SK-N-SH (cell line): ENCODE results near the gene RAD51B. TPM values are rescaled to one million over a fixed set of nuclear protein-coding genes. Genes with fewer than 3 reads are reported as not detected.

Experiments
- CTCF ChIA-PET: fragments of 300-600, 350-600 bp; formaldehyde crosslinking; extraction: SDS; loops from one replicate; lab custom pipeline; 2021; lab: Yijun Ruan, JAX
- POLR2A ChIA-PET: fragments of 350-600 bp; sonication (Branson Sonifier 250); formaldehyde crosslinking; extraction: SDS; loops from one replicate; lab custom pipeline; 2020; ENCODE audit warnings: antibody characterized with exemption, inconsistent platforms; lab: Yijun Ruan, JAX
- DNase-seq: peaks from one replicate; pipeline ENCODE4 v3.0.0; 2012
- H2AFZ ChIP-seq: fragments of 200-600 bp; sonication (generic); 2 replicates; pipeline ENCODE4 v1.8.1; 2016; ENCODE audit warnings: antibody characterized with exemption, mild to moderate bottlenecking, low read depth
- H3F3A ChIP-seq: fragments of 200-600 bp; sonication (generic); replicated peaks from 2 replicates; pipeline ENCODE3; 2016; ENCODE audit warnings: antibody characterized with exemption, mild to moderate bottlenecking; ENCODE audit not compliant: insufficient read depth
- H3K27ac ChIP-seq, 2 experiments: fragments of 200-500 bp in 1 of 2; fragments of 200-600 bp in 1 of 2; sonication (Bioruptor generic) in 1 of 2; sonication (generic), shearing (Covaris generic) in 1 of 2; 2 replicates each; pipeline versions ENCODE4 v1.5.1 to v1.6.1; 2014 to 2016; ENCODE audit warnings: low read depth in 2 of 2, inconsistent platforms in 1 of 2, low read length in 1 of 2, mild to moderate bottlenecking in 1 of 2, mixed read lengths in 1 of 2
- H3K27me3 ChIP-seq: fragments of 200-600 bp; sonication (generic), shearing (Covaris generic); 2 replicates; pipeline ENCODE4 v1.6.1; 2016; ENCODE audit warnings: mixed run types; ENCODE audit not compliant: insufficient read depth
- H3K36me3 ChIP-seq, 2 experiments: fragments of 200-500 bp in 1 of 2; fragments of 200-600 bp in 1 of 2; sonication (Bioruptor generic) in 1 of 2; sonication (generic) in 1 of 2; replicated peaks in 1 of 2; 2 replicates each; pipeline versions ENCODE3 to v1.5.1; 2014 to 2016; ENCODE audit warnings: low read length in 1 of 2, mild to moderate bottlenecking in 1 of 2; ENCODE audit not compliant: insufficient read depth in 2 of 2, control insufficient read depth in 1 of 2
- H3K4me1 ChIP-seq, 2 experiments: fragments of 200-500 bp in 1 of 2; fragments of 200-600 bp in 1 of 2; sonication (Bioruptor generic) in 1 of 2; sonication (generic), shearing (Covaris generic) in 1 of 2; 2 replicates each; pipeline versions ENCODE4 v1.5.1 to v1.6.1; 2014 to 2016; ENCODE audit warnings: low read depth in 1 of 2, low read length in 1 of 2, mixed run types in 1 of 2; ENCODE audit not compliant: insufficient read depth in 2 of 2, control insufficient read depth in 1 of 2
- H3K4me2 ChIP-seq: fragments of 200-600 bp; sonication (generic), shearing (Covaris generic); 2 replicates; pipeline ENCODE4 v1.6.1; 2017; ENCODE audit warnings: mixed run types
- H3K4me3 ChIP-seq, 2 experiments: fragments of 200-500 bp in 1 of 2; fragments of 200-600 bp in 1 of 2; sonication (Bioruptor generic) in 1 of 2; sonication (generic), shearing (Covaris generic) in 1 of 2; 2 replicates each; pipeline versions ENCODE4 v1.5.1 to v1.8.1; 2014 to 2016; ENCODE audit warnings: low read depth in 2 of 2, inconsistent platforms in 1 of 2, low read length in 1 of 2, mild to moderate bottlenecking in 1 of 2, mixed read lengths in 1 of 2, moderate library complexity in 1 of 2
- H3K79me2 ChIP-seq: fragments of 200-600 bp; sonication (generic); 2 replicates; pipeline ENCODE4 v1.8.1; 2017; ENCODE audit warnings: mild to moderate bottlenecking; ENCODE audit not compliant: insufficient read depth
- H3K9ac ChIP-seq: fragments of 200-600 bp; sonication (generic); 2 replicates; pipeline ENCODE4 v1.6.1; 2017; ENCODE audit warnings: mixed run types
- H3K9me2 ChIP-seq: fragments of 200-600 bp; sonication (generic); 2 replicates; pipeline ENCODE4 v1.6.1; 2017; ENCODE audit warnings: mixed run types
- H3K9me3 ChIP-seq: fragments of 200-600 bp; sonication (generic); 2 replicates; pipeline ENCODE4 v1.6.1; 2017; ENCODE audit warnings: mixed run types, mild to moderate bottlenecking, moderate library complexity
- H4K20me1 ChIP-seq: fragments of 200-600 bp; sonication (generic); 2 replicates; pipeline ENCODE4 v1.6.1; 2017; ENCODE audit warnings: mild to moderate bottlenecking, mixed run types; ENCODE audit not compliant: insufficient read depth
- CHD2 ChIP-seq: fragments of 150-350 bp; IDR thresholded peaks from 2 replicates; pipeline ENCODE4 v1.6.1; 2018; ENCODE audit warnings: low read length; ENCODE audit not compliant: partially characterized antibody
- ELF1 ChIP-seq: IDR thresholded peaks from 2 replicates; pipeline ENCODE4 v1.4.0; 2012
- EP300 ChIP-seq, 2 experiments: IDR thresholded peaks; 2 replicates each; pipeline versions ENCODE4 v1.4.0 to v1.6.1; 2012; ENCODE audit warnings: borderline replicate concordance in 1 of 2, low read depth in 1 of 2, low read length in 1 of 2
- EZH2phosphoT487 ChIP-seq: fragments of 200-600 bp; sonication (generic); IDR thresholded peaks from 2 replicates; pipeline ENCODE4 v1.6.1; 2017; ENCODE audit warnings: low read depth, mixed run types, mild to moderate bottlenecking, antibody characterized with exemption, moderate library complexity, borderline replicate concordance
- FOXJ3 ChIP-seq: sonication (generic); formaldehyde crosslinking; IDR thresholded peaks from 2 replicates; pipeline ENCODE4 v1.5.1; 2020; ENCODE audit warnings: mild to moderate bottlenecking, missing genetic modification reagents
- GABPA ChIP-seq: IDR thresholded peaks from 2 replicates; pipeline ENCODE4 v1.4.0; 2012; ENCODE audit warnings: low read depth, mild to moderate bottlenecking
- GATA2 ChIP-seq: sonication (generic); formaldehyde crosslinking; IDR thresholded peaks from 2 replicates; pipeline ENCODE4 v1.5.0; 2020; ENCODE audit warnings: mild to moderate bottlenecking, missing genetic modification reagents
- MXI1 ChIP-seq: IDR thresholded peaks from 2 replicates; pipeline ENCODE4 v1.6.1; 2012; ENCODE audit warnings: mild to moderate bottlenecking, low read depth, low read length, improper control_type of control experiment
- NFIC ChIP-seq: IDR thresholded peaks from 2 replicates; pipeline ENCODE4 v1.4.0; 2012; ENCODE audit warnings: borderline replicate concordance
- PBX3 ChIP-seq: IDR thresholded peaks from 2 replicates; pipeline ENCODE4; 2012
- RCOR1 ChIP-seq: fragments of 150-350 bp; IDR thresholded peaks from 2 replicates; pipeline ENCODE4 v1.6.1; 2017; ENCODE audit warnings: antibody characterized with exemption, low read length
- RXRA ChIP-seq: IDR thresholded peaks from 2 replicates; pipeline ENCODE4 v1.4.0; 2012; ENCODE audit warnings: low read depth, mild to moderate bottlenecking, borderline replicate concordance
- TAF1 ChIP-seq: IDR thresholded peaks from 2 replicates; pipeline ENCODE4 v1.6.1; 2012; ENCODE audit warnings: low read depth, mild to moderate bottlenecking, low read length, moderate library complexity, borderline replicate concordance
- USF1 ChIP-seq: IDR thresholded peaks from 2 replicates; pipeline ENCODE4 v1.4.0; 2012; ENCODE audit warnings: low read depth, borderline replicate concordance
- YY1 ChIP-seq: IDR thresholded peaks from 2 replicates; pipeline ENCODE4 v1.4.0; 2012; ENCODE audit warnings: low read depth, mild to moderate bottlenecking
- WGBS: methylation state at CpG from one replicate; pipeline ENCODE4 v1.1.6; 2017; ENCODE audit warnings: low lambda C conversion rate; 5-methylcytosine and 5-hydroxymethylcytosine counted together
- polyA plus RNA-seq, 3 experiments: library from polyadenylated mRNA; depleted of rRNA; stranded (reverse); fragments of >200 nt; gene quantifications; 2 replicates each; pipeline ENCODE4 v1.2.3, GENCODE V29; 2012

The RAD51B gene
- polyA plus RNA-seq, 1 of the 3 experiments (the other 2 are of a cell fraction) = 6.0 TPM

DNA sequence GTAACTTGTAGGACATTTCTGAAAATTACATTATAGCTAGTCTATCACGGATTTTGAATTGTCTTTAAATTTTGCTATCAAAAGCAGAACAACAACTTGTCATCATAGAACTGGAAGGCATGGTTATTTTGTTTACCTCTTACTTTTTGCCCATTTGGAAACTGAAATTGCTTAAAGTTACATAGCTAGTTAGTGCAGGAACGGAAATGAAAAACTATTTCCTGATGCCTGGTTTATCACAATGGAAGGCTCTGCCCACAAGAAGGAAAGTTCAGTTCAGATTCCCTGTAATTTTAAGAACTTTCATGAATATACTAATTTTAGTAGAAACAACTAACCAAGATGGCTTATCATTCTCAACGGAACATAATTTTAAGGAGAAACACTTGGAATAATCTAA lies 427.7 kb downstream of the RAD51B start:
- Histone ChIP-seq H3K9ac (no peak overlapping the region), H3K79me2 (no peaks in the 10 kb centered on the region), H3K9me2 (no peaks in the 10 kb centered on the region), H3K27me3 (no peaks in the 10 kb centered on the region), H3K4me1 (peaks cover 11 to 66% of the 10 kb centered on the region in 2 experiments), H4K20me1 (no peaks in the 10 kb centered on the region), H2AFZ (no peak overlapping the region), H3K9me3 (no peaks in the 10 kb centered on the region), H3K36me3 (no peaks in the 10 kb centered on the region), H3K27ac (peak overlapping the region; percentile 65 to 92; a peak in 3 of 4 replicates), H3K4me3 (no peak overlapping the region), H3K4me2 (no peak overlapping the region), H3F3A (peaks cover 26% of the 10 kb centered on the region)
- ChIA-PET CTCF (interaction anchor here (0.7 to 19.5 kb wide), 23 partner anchors 9 to 572 kb away, joined by 3 to 232 read pairs (median 3); no protein-coding TSS in a partner anchor), POLR2A (no interaction called here)
- WGBS = 89% methylated on average over 3 of the region's 3 CpGs
- TF ChIP-seq USF1 (no peak), CHD2 (no peak), GATA2 (CRISPR knock-in tag) (no peak), RCOR1 (no peak)
- no peak for DNase-seq

DNA sequence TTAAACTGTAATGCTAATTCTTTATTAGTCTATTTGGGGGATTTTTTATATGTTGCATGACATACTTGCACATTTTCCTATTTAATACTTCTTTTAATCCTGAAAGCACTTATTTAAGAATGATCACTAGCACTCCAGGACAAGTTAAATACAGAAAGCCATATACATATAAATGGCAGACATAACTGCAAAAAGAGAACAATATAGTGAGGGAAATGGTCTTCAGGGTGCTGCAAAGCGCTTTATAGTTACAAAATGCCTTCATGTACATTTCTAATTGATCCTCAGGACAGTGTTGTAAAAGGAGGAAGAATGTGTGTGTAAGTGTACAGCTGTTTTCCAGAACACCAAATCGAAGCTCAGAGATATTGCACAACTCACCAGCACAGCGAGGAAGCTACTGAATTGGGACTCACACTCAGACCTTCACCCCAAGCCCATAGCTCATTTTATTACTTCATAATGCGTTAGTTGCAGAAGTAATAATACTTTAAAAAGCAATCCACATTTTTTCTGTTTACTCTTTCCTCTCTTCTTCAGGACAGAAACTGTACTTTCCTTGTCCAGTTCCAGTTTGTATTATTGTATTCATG lies 428.2 kb downstream of the RAD51B start:
- ChIA-PET POLR2A (no interaction called here), CTCF (interaction anchor here (0.7 to 19.5 kb wide), 21 partner anchors 8 to 572 kb away, joined by 3 to 232 read pairs (median 3); no protein-coding TSS in a partner anchor)
- TF ChIP-seq GABPA = no peak
- no peak for TF ChIP-seq YY1
- TF ChIP-seq EZH2phosphoT487 = no peak
- TF ChIP-seq FOXJ3 (CRISPR knock-in tag) = no peak
- no peak for TF ChIP-seq RXRA
- no peak for TF ChIP-seq USF1
- no peak for TF ChIP-seq NFIC
- TF ChIP-seq PBX3 = no peak
- no peak for TF ChIP-seq ELF1
- no peak for TF ChIP-seq TAF1
- no peak for TF ChIP-seq EP300 (IDR thresholded peaks at IDR 0.05; ENCODE audit: borderline replicate concordance in 1 of 2, low read depth in 1 of 2, low read length in 1 of 2)
- no peak for TF ChIP-seq MXI1
- Histone ChIP-seq H3K36me3 (no peaks in the 10 kb centered on the region), H3K9me3 (no peaks in the 10 kb centered on the region), H3K79me2 (no peaks in the 10 kb centered on the region), H3K9me2 (no peaks in the 10 kb centered on the region), H3K27ac (peak overlapping the region; percentile 92 to 93; a peak in 3 of 4 replicates), H3K4me1 (peaks cover 11 to 66% of the 10 kb centered on the region in 2 experiments), H4K20me1 (no peaks in the 10 kb centered on the region), H3F3A (peaks cover 26% of the 10 kb centered on the region), H2AFZ (no peak overlapping the region), H3K4me2 (no peak overlapping the region; the same call in 1 of the 2 replicates), H3K9ac (no peak overlapping the region), H3K27me3 (no peaks in the 10 kb centered on the region), H3K4me3 (no peak overlapping the region)
- DNase-seq = no peak
- WGBS = 66% methylated on average over 4 of the region's 4 CpGs
